HCT116 (cell line): Measurements from ENCODE around the gene RAPH1. TPM values are rescaled to one million over a fixed set of nuclear protein-coding genes. Genes with fewer than 3 reads are reported as not detected.

Experiments used
- ATAC-seq: fragments of 200-7000 bp; cut with Tn5 transposase; 2 replicates; pipeline ENCODE4 v1.9.1; 2020; ENCODE audit warnings: mild to moderate bottlenecking, moderate library complexity
- BruUV-seq: library from RNA; stranded (reverse); fragments of 400-500 nt; replicated peaks from 2 replicates; lab custom pipeline; 2021; lab: Mats Ljungman, UMichigan
- CTCF ChIA-PET: fragments of 300-600 bp; sonication (Branson Sonifier 250); formaldehyde crosslinking; loops from one replicate; lab custom pipeline; 2021; ENCODE audit warnings: antibody characterized with exemption; lab: Charles Lee
- POLR2A ChIA-PET: fragments of 300-600, 350-600 bp; sonication (Branson Sonifier 250); formaldehyde crosslinking; loops from one replicate; lab custom pipeline; 2021; ENCODE audit warnings: antibody characterized with exemption; lab: Charles Lee
- RAD21 ChIA-PET, 2 experiments: fragments of 300-600 bp; sonication (Branson Sonifier 250); formaldehyde crosslinking; loops; one replicate each; lab custom pipeline; 2023; ENCODE audit warnings: low total read pairs in 2 of 2; ENCODE audit not compliant: uncharacterized antibody in 2 of 2, unreplicated experiment in 2 of 2, low non-redundant PET in 1 of 2; lab: Charles Lee
- DNase-seq: peaks from one replicate; pipeline ENCODE4 v3.0.0-alpha.2; 2010; ENCODE audit warnings: low read depth, low spot score
- H2AFZ ChIP-seq: fragments of 200-600 bp; shearing (Covaris generic), sonication (generic); 2 replicates; pipeline ENCODE4 v1.6.1; 2017; ENCODE audit warnings: low read depth, mixed run types, mixed read lengths, antibody characterized with exemption, low read length; ENCODE audit not compliant: poor library complexity, severe bottlenecking
- H3K27ac ChIP-seq: 2 replicates; pipeline ENCODE4 v1.5.1; 2012; ENCODE audit warnings: low read depth, low read length
- H3K27me3 ChIP-seq: fragments of 200-600 bp; sonication (generic); 2 replicates; pipeline ENCODE4 v1.6.1; 2016; ENCODE audit warnings: mixed run types, low read length, mixed read lengths; ENCODE audit not compliant: insufficient read depth
- H3K36me3 ChIP-seq, 2 experiments: fragments of 200-500 bp in 1 of 2; fragments of 200-600 bp in 1 of 2; sonication (Bioruptor generic) in 1 of 2; sonication (generic) in 1 of 2; 2 replicates each; pipeline versions ENCODE4 v1.5.1 to v1.6.1; 2014 to 2016; ENCODE audit warnings: low read length in 2 of 2, inconsistent platforms in 1 of 2, mixed read lengths in 1 of 2, mixed run types in 1 of 2; ENCODE audit not compliant: insufficient read depth in 2 of 2, control insufficient read depth in 1 of 2
- H3K4me1 ChIP-seq, 2 experiments: fragments of 200-600 bp in 1 of 2; sonication (generic) in 1 of 2; 2 replicates each; pipeline versions ENCODE4 v1.5.1 to v1.6.1; 2012 to 2017; ENCODE audit warnings: low read length in 2 of 2, inconsistent platforms in 1 of 2, mild to moderate bottlenecking in 1 of 2, mixed read lengths in 1 of 2, mixed run types in 1 of 2, moderate library complexity in 1 of 2; ENCODE audit not compliant: insufficient read depth in 2 of 2, control insufficient read depth in 1 of 2
- H3K4me2 ChIP-seq: fragments of 200-600 bp; sonication (generic); 2 replicates; pipeline ENCODE4 v1.6.1; 2017; ENCODE audit warnings: mixed run types, low read length, mixed read lengths
- H3K4me3 ChIP-seq, 2 experiments: fragments of 200-600 bp in 1 of 2; sonication (generic) in 1 of 2; replicated peaks in 1 of 2; 2 replicates each; pipeline ENCODE4 v1.5.1; 2011 to 2016; ENCODE audit warnings: low read length in 2 of 2, control low read depth in 1 of 2, low read depth in 1 of 2, mild to moderate bottlenecking in 1 of 2, mixed read lengths in 1 of 2, mixed run types in 1 of 2
- H3K79me2 ChIP-seq: fragments of 200-600 bp; sonication (generic); 2 replicates; pipeline ENCODE4 v1.6.1; 2017; ENCODE audit warnings: mild to moderate bottlenecking, mixed run types, low read length, moderate library complexity, mixed read lengths; ENCODE audit not compliant: insufficient read depth
- H3K9ac ChIP-seq: fragments of 200-600 bp; sonication (generic); 2 replicates; pipeline ENCODE4 v1.6.1; 2016; ENCODE audit warnings: low read length, mixed read lengths
- H3K9me2 ChIP-seq: fragments of 200-600 bp; sonication (generic), shearing (Covaris generic); 2 replicates; pipeline ENCODE4 v1.6.1; 2017; ENCODE audit warnings: mixed run types, mild to moderate bottlenecking, moderate library complexity; ENCODE audit not compliant: insufficient read depth
- H3K9me3 ChIP-seq, 2 experiments: fragments of 200-500 bp in 1 of 2; fragments of 200-600 bp in 1 of 2; sonication (Bioruptor generic) in 1 of 2; sonication (generic) in 1 of 2; 2 replicates each; pipeline ENCODE4 v1.6.1; 2014 to 2017; ENCODE audit warnings: low read length in 2 of 2, mixed read lengths in 2 of 2, inconsistent platforms in 1 of 2, low read depth in 1 of 2, mild to moderate bottlenecking in 1 of 2, mixed run types in 1 of 2, moderate library complexity in 1 of 2; ENCODE audit not compliant: control insufficient read depth in 1 of 2, insufficient read depth in 1 of 2
- H4K20me1 ChIP-seq: fragments of 200-600 bp; sonication (generic), shearing (Covaris generic); 2 replicates; pipeline ENCODE4 v1.6.1; 2017; ENCODE audit warnings: mixed run types, mild to moderate bottlenecking, moderate library complexity; ENCODE audit not compliant: insufficient read depth
- CBX3 ChIP-seq: IDR thresholded peaks from 2 replicates; pipeline ENCODE4 v1.6.1; 2012; ENCODE audit warnings: low read depth
- CEBPB ChIP-seq: IDR thresholded peaks from 2 replicates; pipeline ENCODE4 v1.6.1; 2012; ENCODE audit warnings: low read depth
- EGR1 ChIP-seq: IDR thresholded peaks from 2 replicates; pipeline ENCODE4 v1.6.1; 2012; ENCODE audit warnings: low read depth
- ELF1 ChIP-seq: IDR thresholded peaks from 2 replicates; pipeline ENCODE4 v1.6.1; 2012; ENCODE audit warnings: low read depth, borderline replicate concordance
- EZH2 ChIP-seq: fragments of 200-600 bp; sonication (generic); IDR thresholded peaks from 2 replicates; pipeline ENCODE4 v1.6.1; 2017; ENCODE audit warnings: antibody characterized with exemption, mixed run types
- EZH2phosphoT487 ChIP-seq: fragments of 200-600 bp; IDR thresholded peaks from 2 replicates; pipeline ENCODE4 v1.6.1; 2018; ENCODE audit warnings: antibody characterized with exemption, borderline replicate concordance
- FOSL1 ChIP-seq: IDR thresholded peaks from 2 replicates; pipeline ENCODE4 v1.6.1; 2012; ENCODE audit warnings: low read depth
- POLR2A ChIP-seq: IDR thresholded peaks from 2 replicates; pipeline ENCODE4 v1.7.0; 2011; ENCODE audit warnings: borderline replicate concordance; ENCODE audit not compliant: insufficient read depth, insufficient read length; ENCODE audit errors: extremely low read depth
- POLR2AphosphoS5 ChIP-seq: IDR thresholded peaks from 2 replicates; pipeline ENCODE4 v1.6.1; 2011; ENCODE audit warnings: mild to moderate bottlenecking, low read depth, low read length, moderate library complexity
- RAD21 ChIP-seq: IDR thresholded peaks from 2 replicates; pipeline ENCODE4 v1.6.1; 2012; ENCODE audit warnings: low read depth, mild to moderate bottlenecking
- SIN3A ChIP-seq: IDR thresholded peaks from 2 replicates; pipeline ENCODE4 v1.6.1; 2012; ENCODE audit warnings: low read depth
- SP1 ChIP-seq: IDR thresholded peaks from 2 replicates; pipeline ENCODE4 v1.6.1; 2012; ENCODE audit warnings: low read depth
- TCF7L2 ChIP-seq: IDR thresholded peaks from 2 replicates; pipeline ENCODE4 v1.7.0; 2011; ENCODE audit warnings: borderline replicate concordance, inconsistent platforms; ENCODE audit not compliant: insufficient read depth, insufficient read length; ENCODE audit errors: extremely low read depth
- YY1 ChIP-seq: IDR thresholded peaks from 2 replicates; pipeline ENCODE4 v1.6.1; 2011; ENCODE audit warnings: low read length, low read depth, moderate library complexity, mild to moderate bottlenecking; ENCODE audit not compliant: insufficient replicate concordance; ENCODE audit errors: extremely low read depth
- ZFX ChIP-seq: fragments of 450-650 bp; IDR thresholded peaks from 2 replicates; pipeline ENCODE4 v1.6.1; 2017
- ZNF274 ChIP-seq: fragments of 200-500 bp; sonication (Bioruptor generic); IDR thresholded peaks from 2 replicates; pipeline ENCODE4 v1.6.1; 2014; ENCODE audit warnings: mild to moderate bottlenecking, low read depth, low read length, inconsistent platforms
- intact Hi-C: fragments of 100-400 bp; cut with micrococcal nuclease; formaldehyde crosslinking; loops from 2 replicates; pipeline ENCODE4 v1.10.0; 2022
- total RNA-seq: library from RNA; stranded (reverse); gene quantifications from one replicate; pipeline ENCODE4 v1.2.1, GENCODE V29; 2021; ENCODE audit not compliant: unreplicated experiment
- TF ChIP-seq, protein P1 (sequence below): IDR thresholded peaks from 2 replicates; pipeline ENCODE4 v1.6.1; 2011; ENCODE audit warnings: mild to moderate bottlenecking, low read length, moderate library complexity; ENCODE audit not compliant: insufficient replicate concordance; ENCODE audit errors: extremely low read depth
- TF ChIP-seq, protein P2 (sequence below): IDR thresholded peaks from 2 replicates; pipeline ENCODE4 v1.6.1; 2012
- TF ChIP-seq, protein P3 (sequence below): IDR thresholded peaks from 2 replicates; pipeline ENCODE4 v1.6.1; 2012
- TF ChIP-seq, protein P4 (sequence below): IDR thresholded peaks from 2 replicates; pipeline ENCODE4 v1.6.1; 2012; ENCODE audit warnings: low read depth

Gene RAPH1
- total RNA-seq, 1 experiment from 2014 or later = 22.3 TPM

DNA sequence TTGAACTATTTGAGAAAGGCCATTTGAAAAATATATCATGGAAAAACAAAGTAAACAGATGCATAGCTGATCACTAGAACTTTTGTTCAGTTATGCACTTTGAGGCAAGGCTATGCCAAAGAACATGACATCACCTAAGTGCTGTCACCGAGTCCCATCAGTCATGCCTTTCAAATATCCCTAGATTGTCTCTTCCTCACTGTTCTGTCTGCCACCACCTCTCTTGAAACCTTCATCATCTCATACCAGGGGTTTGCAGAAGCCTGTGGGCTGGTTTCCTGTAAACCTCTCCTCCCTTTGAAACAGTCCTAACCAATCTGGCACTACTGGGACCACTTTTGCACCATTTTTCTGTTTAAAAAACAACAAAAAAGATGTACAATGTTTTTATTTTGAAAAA, 12.3 kb upstream of the RAPH1 start:
- intact Hi-C loops = no loop called here
- no peaks in the 10 kb centered on the region for H3K9me3 ChIP-seq
- ChIA-PET POLR2A (no interaction called here), RAD21 (no interaction called here), CTCF (no interaction called here)
- H4K20me1 ChIP-seq = no peaks in the 10 kb centered on the region
- H3K4me3 ChIP-seq = no peak overlapping the region
- no peak for TF ChIP-seq ZFX
- no peak for TF ChIP-seq RAD21
- no peak for TF ChIP-seq POLR2AphosphoS5
- TF ChIP-seq, protein P1, sequence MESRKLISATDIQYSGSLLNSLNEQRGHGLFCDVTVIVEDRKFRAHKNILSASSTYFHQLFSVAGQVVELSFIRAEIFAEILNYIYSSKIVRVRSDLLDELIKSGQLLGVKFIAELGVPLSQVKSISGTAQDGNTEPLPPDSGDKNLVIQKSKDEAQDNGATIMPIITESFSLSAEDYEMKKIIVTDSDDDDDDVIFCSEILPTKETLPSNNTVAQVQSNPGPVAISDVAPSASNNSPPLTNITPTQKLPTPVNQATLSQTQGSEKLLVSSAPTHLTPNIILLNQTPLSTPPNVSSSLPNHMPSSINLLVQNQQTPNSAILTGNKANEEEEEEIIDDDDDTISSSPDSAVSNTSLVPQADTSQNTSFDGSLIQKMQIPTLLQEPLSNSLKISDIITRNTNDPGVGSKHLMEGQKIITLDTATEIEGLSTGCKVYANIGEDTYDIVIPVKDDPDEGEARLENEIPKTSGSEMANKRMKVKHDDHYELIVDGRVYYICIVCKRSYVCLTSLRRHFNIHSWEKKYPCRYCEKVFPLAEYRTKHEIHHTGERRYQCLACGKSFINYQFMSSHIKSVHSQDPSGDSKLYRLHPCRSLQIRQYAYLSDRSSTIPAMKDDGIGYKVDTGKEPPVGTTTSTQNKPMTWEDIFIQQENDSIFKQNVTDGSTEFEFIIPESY = no peak
- no peak for TF ChIP-seq EGR1
- TF ChIP-seq CEBPB = no peak
- no peak for TF ChIP-seq SP1
- TF ChIP-seq, protein P2, sequence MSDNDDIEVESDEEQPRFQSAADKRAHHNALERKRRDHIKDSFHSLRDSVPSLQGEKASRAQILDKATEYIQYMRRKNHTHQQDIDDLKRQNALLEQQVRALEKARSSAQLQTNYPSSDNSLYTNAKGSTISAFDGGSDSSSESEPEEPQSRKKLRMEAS = no peak
- TF ChIP-seq EZH2phosphoT487 = no peak
- TF ChIP-seq ELF1 = no peak
- TF ChIP-seq ZNF274 = no peak
- TF ChIP-seq CBX3 = no peak
- TF ChIP-seq, protein P3, sequence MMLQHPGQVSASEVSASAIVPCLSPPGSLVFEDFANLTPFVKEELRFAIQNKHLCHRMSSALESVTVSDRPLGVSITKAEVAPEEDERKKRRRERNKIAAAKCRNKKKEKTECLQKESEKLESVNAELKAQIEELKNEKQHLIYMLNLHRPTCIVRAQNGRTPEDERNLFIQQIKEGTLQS = no peak
- TF ChIP-seq FOSL1 = no peak
- no peak for TF ChIP-seq SIN3A
- no peak for TF ChIP-seq TCF7L2
- no peak for TF ChIP-seq POLR2A
- TF ChIP-seq, protein P4, sequence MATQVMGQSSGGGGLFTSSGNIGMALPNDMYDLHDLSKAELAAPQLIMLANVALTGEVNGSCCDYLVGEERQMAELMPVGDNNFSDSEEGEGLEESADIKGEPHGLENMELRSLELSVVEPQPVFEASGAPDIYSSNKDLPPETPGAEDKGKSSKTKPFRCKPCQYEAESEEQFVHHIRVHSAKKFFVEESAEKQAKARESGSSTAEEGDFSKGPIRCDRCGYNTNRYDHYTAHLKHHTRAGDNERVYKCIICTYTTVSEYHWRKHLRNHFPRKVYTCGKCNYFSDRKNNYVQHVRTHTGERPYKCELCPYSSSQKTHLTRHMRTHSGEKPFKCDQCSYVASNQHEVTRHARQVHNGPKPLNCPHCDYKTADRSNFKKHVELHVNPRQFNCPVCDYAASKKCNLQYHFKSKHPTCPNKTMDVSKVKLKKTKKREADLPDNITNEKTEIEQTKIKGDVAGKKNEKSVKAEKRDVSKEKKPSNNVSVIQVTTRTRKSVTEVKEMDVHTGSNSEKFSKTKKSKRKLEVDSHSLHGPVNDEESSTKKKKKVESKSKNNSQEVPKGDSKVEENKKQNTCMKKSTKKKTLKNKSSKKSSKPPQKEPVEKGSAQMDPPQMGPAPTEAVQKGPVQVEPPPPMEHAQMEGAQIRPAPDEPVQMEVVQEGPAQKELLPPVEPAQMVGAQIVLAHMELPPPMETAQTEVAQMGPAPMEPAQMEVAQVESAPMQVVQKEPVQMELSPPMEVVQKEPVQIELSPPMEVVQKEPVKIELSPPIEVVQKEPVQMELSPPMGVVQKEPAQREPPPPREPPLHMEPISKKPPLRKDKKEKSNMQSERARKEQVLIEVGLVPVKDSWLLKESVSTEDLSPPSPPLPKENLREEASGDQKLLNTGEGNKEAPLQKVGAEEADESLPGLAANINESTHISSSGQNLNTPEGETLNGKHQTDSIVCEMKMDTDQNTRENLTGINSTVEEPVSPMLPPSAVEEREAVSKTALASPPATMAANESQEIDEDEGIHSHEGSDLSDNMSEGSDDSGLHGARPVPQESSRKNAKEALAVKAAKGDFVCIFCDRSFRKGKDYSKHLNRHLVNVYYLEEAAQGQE = no peak
- TF ChIP-seq YY1 = no peak
- no peak for TF ChIP-seq EZH2
- H3K4me1 ChIP-seq = no peaks in the 10 kb centered on the region
- H3K9ac ChIP-seq = no peak overlapping the region
- no peak overlapping the region for H3K4me2 ChIP-seq
- no TSS peak for BruUV-seq
- H3K27me3 ChIP-seq = no peaks in the 10 kb centered on the region
- no peaks in the 10 kb centered on the region for H3K79me2 ChIP-seq
- H3K9me2 ChIP-seq = no peaks in the 10 kb centered on the region
- no peaks in the 10 kb centered on the region for H3K36me3 ChIP-seq
- ATAC-seq = no peak
- DNase-seq = no peak
- no peak overlapping the region for H3K27ac ChIP-seq
- H2AFZ ChIP-seq = no peak overlapping the region
